Measurements from ENCODE around the gene NNMT. TPM values are rescaled to one million over a fixed set of nuclear protein-coding genes. Genes with fewer than 3 reads are reported as not detected.
A peak's percentile ranks its signal among the peaks of the same experiment; 100 is the strongest.

Gene NNMT
- total and polyA plus RNA-seq, 8 donors, result 1.2 to 244 (median 1.9) TPM

GRCh38 chr11:114279792-114280546, 16.2 kb upstream of the NNMT start:
- no peaks in the 10 kb centered on the region for H3K9me3 ChIP-seq
- H3K4me3 ChIP-seq, result no peak overlapping the region
- peak; percentile 35 for ATAC-seq
- no peak for DNase-seq
- peaks cover 0 to 6% of the 10 kb centered on the region in 2 donors for H3K27me3 ChIP-seq
- peak overlapping the region; percentile 3 to 73 for H3K27ac ChIP-seq
- H3K4me1 ChIP-seq, result peaks cover 7 to 9% of the 10 kb centered on the region in 2 donors
- intact Hi-C loops (cut with DNase I), result no loop called here
- TF ChIP-seq CTCF (IDR thresholded peaks at IDR 0.05), result no peak
- no peaks in the 10 kb centered on the region for H3K36me3 ChIP-seq

- peak; percentile 28 to 66 for TF ChIP-seq CTCF (IDR thresholded peaks at IDR 0.05)
- H3K27ac ChIP-seq, result peak overlapping the region; percentile 30 to 73
- intact Hi-C loops (cut with DNase I), result no loop called here
- H3K4me1 ChIP-seq, result peaks cover 7 to 9% of the 10 kb centered on the region in 2 donors
- ATAC-seq, result peak; percentile 96
- DNase-seq, result peak; percentile 10 to 84 (median 62)
- H3K36me3 ChIP-seq, result no peaks in the 10 kb centered on the region
- H3K9me3 ChIP-seq, result no peaks in the 10 kb centered on the region
- peaks cover 0 to 6% of the 10 kb centered on the region in 2 donors for H3K27me3 ChIP-seq
- H3K4me3 ChIP-seq, result no peak overlapping the region
Measured at GRCh38 chr11:114280696-114281095, 15.5 kb upstream of the NNMT start.

- Histone ChIP-seq H3K27me3 (peaks cover 0 to under 1% of the 10 kb centered on the region in 2 donors), H3K36me3 (no peaks in the 10 kb centered on the region), H3K27ac (peak overlapping the region in 1 of 2 donors; percentile 73), H3K9me3 (no peaks in the 10 kb centered on the region), H3K4me3 (no peak overlapping the region), H3K4me1 (peaks cover 7 to 9% of the 10 kb centered on the region in 2 donors)
- no peak for DNase-seq
- no peak for TF ChIP-seq CTCF (IDR thresholded peaks at IDR 0.05)
- peak; percentile 41 for ATAC-seq
- intact Hi-C loops (cut with DNase I), result no loop called here
Measured at GRCh38 chr11:114281388-114281956, 14.7 kb upstream of the NNMT start.

DNA sequence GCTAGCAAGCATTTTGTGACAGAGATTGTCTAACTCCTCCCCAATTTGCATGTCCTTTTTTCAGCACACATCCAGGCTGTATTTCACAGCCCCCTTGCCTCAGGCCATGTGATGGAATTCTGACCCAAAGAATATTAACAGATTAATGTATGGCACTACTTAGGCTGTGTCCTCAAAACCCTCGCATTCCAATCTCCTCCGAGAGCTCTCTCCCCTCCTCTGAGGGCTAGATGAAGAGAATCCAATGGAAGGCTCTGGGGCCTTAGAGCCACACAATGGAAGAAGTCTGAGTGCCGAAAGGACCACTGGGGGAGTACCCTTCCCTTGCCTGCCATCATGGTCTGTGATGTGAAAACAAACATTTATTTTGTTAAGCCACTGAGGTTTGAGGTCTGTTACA, 13.7 kb upstream of the NNMT start:
- no peak overlapping the region for H3K27ac ChIP-seq

More for the DNA sequence above, 13.7 kb upstream of the NNMT start:
- DNase-seq (no peak), ATAC-seq (no peak)
- Histone ChIP-seq H3K4me3 (no peak overlapping the region), H3K4me1 (peaks cover 7 to 9% of the 10 kb centered on the region in 2 donors), H3K9me3 (no peaks in the 10 kb centered on the region), H3K27me3 (no peaks in the 10 kb centered on the region), H3K36me3 (no peaks in the 10 kb centered on the region)
- intact Hi-C loops (cut with DNase I), result no loop called here
- no peak for TF ChIP-seq CTCF (IDR thresholded peaks at IDR 0.05)

All from left lung (tissue), 10 donors.